Keratinocyte (primary cell): ENCODE data around the gene GRM1. TPM values are rescaled to one million over a fixed set of nuclear protein-coding genes. Genes with fewer than 3 reads are reported as not detected.

Experiments used
- DNase-seq: peaks from one replicate; pipeline ENCODE4 v3.0.0-alpha.2; 2011; ENCODE audit warnings: low read depth, missing footprints, low spot score
- FAIRE-seq: peaks from 2 replicates; lab custom pipeline; 2011; peaks lifted over from hg19 to GRCh38; lab: Jason Lieb, UNC
- H2AFZ ChIP-seq: 2 replicates; pipeline ENCODE4 v1.6.0; 2012; ENCODE audit warnings: low read length, control low read depth, inconsistent platforms; ENCODE audit not compliant: control insufficient read depth
- H3K27ac ChIP-seq: 2 replicates; pipeline ENCODE4 v1.5.1; 2011; ENCODE audit warnings: low read length; ENCODE audit not compliant: control insufficient read depth, insufficient read depth
- H3K27me3 ChIP-seq: 3 replicates; pipeline ENCODE4 v1.6.0; 2011; ENCODE audit warnings: low read length; ENCODE audit not compliant: control insufficient read depth, insufficient read depth; ENCODE audit errors: extremely low read depth
- H3K36me3 ChIP-seq, 2 experiments: 2 replicates in 1 of 2; 3 replicates in 1 of 2; pipeline ENCODE4 v1.5.1; 2011; ENCODE audit warnings: low read length in 2 of 2, mild to moderate bottlenecking in 1 of 2; ENCODE audit not compliant: control insufficient read depth in 2 of 2, insufficient read depth in 2 of 2; ENCODE audit errors: extremely low read depth in 1 of 2
- H3K4me1 ChIP-seq: 3 replicates; pipeline ENCODE4 v1.5.1; 2011; ENCODE audit warnings: low read length; ENCODE audit not compliant: control insufficient read depth, insufficient read depth; ENCODE audit errors: extremely low read depth
- H3K4me2 ChIP-seq: 3 replicates; pipeline ENCODE4 v1.6.0; 2011; ENCODE audit warnings: low read depth, low read length; ENCODE audit not compliant: control insufficient read depth, insufficient read depth; ENCODE audit errors: extremely low read depth
- H3K4me3 ChIP-seq, 3 experiments: fragments of 200-600 bp in 1 of 3; sonication (generic) in 1 of 3; 2 replicates in 2 of 3; 3 replicates in 1 of 3; pipeline ENCODE4 v1.5.1; 2011 to 2016; ENCODE audit warnings: low read length in 3 of 3, mild to moderate bottlenecking in 3 of 3, control low read depth in 2 of 3, inconsistent platforms in 1 of 3, low read depth in 1 of 3, mixed read lengths in 1 of 3, mixed run types in 1 of 3, moderate library complexity in 1 of 3; ENCODE audit not compliant: control insufficient read depth in 2 of 3, insufficient read depth in 2 of 3; ENCODE audit errors: extremely low read depth in 1 of 3
- H3K79me2 ChIP-seq: 2 replicates; pipeline ENCODE4 v1.6.0; 2012; ENCODE audit warnings: low read length; ENCODE audit not compliant: control insufficient read depth, insufficient read depth
- H3K9ac ChIP-seq: 3 replicates; pipeline ENCODE4 v1.6.0; 2011; ENCODE audit warnings: low read length; ENCODE audit not compliant: control insufficient read depth, insufficient read depth; ENCODE audit errors: extremely low read depth
- H3K9me1 ChIP-seq: 3 replicates; pipeline ENCODE4 v1.6.0; 2011; ENCODE audit warnings: low read length; ENCODE audit not compliant: control insufficient read depth, insufficient read depth; ENCODE audit errors: extremely low read depth
- H3K9me3 ChIP-seq: 2 replicates; pipeline ENCODE4 v1.5.1; 2012; ENCODE audit warnings: low read depth, low read length; ENCODE audit not compliant: control insufficient read depth
- H4K20me1 ChIP-seq: 3 replicates; pipeline ENCODE4 v1.6.0; 2011; ENCODE audit warnings: low read length; ENCODE audit not compliant: control insufficient read depth, insufficient read depth; ENCODE audit errors: extremely low read depth
- CTCF ChIP-seq, 3 experiments: IDR thresholded peaks in 1 of 3; conservative IDR thresholded peaks in 1 of 3; optimal IDR thresholded peaks in 1 of 3; 2 replicates in 2 of 3; 3 replicates in 1 of 3; pipeline versions ENCODE3 to v1.5.1; 2011; ENCODE audit warnings: low read length in 3 of 3, mild to moderate bottlenecking in 3 of 3, moderate library complexity in 2 of 3, control low read depth in 1 of 3, inconsistent platforms in 1 of 3; ENCODE audit not compliant: insufficient read depth in 2 of 3; ENCODE audit errors: extremely low read depth in 1 of 3
- EZH2 ChIP-seq: IDR thresholded peaks from one replicate; pipeline ENCODE4 v1.6.1; 2012; ENCODE audit warnings: inconsistent platforms, mild to moderate bottlenecking, low read length, moderate library complexity
- dilution Hi-C: fragments of 300-500 bp; cut with MboI; formaldehyde crosslinking; loops from one replicate; pipeline ENCODE4 v1.7.0; 2020; ENCODE audit warnings: low sequenced_read_pairs; ENCODE audit not compliant: extremely low pct_ligation_motif_present
- polyA plus RNA-seq, 5 experiments: library from polyadenylated mRNA; depleted of rRNA in 3 of 5; stranded (reverse) in 3 of 5; stranded (forward) in 1 of 5; unstranded in 1 of 5; fragments of >200 nt; gene quantifications; 1 replicate in 1 of 5; 2 replicates in 3 of 5; 3 replicates in 1 of 5; pipeline versions ENCODE4 v1.2.1 to v1.2.3, GENCODE V29; 2011 to 2012; ENCODE audit warnings: missing spikeins in 2 of 5, low read depth in 1 of 5, low replicate concordance in 1 of 5

The GRM1 gene
- polyA plus RNA-seq, 1 donor (not counting 4 experiments of a cell fraction or from before 2014, with no cell fraction given): not detected

GRCh38 chr6:146026873-146027272 is 2.0 kb upstream of the GRM1 start:
- no peak overlapping the region for H3K4me3 ChIP-seq
- H3K9me3 ChIP-seq: no peaks in the 10 kb centered on the region
- TF ChIP-seq EZH2 (no peak), CTCF (optimal IDR thresholded peaks at IDR 0.05 in 1 of 3, IDR thresholded peaks at IDR 0.05 in 1 of 3, conservative IDR thresholded peaks at IDR 0.05 in 1 of 3; ENCODE audit: extremely low read depth in 1 of 3, insufficient read depth in 2 of 3, low read length in 3 of 3) (no peak)
- FAIRE-seq (no peak), DNase-seq (no peak)
- H3K9ac ChIP-seq: no peak overlapping the region
- dilution Hi-C loops: no loop called here
- H3K9me1 ChIP-seq: no peaks in the 10 kb centered on the region
- no peaks in the 10 kb centered on the region for H3K4me1 ChIP-seq
- no peak overlapping the region for H3K27ac ChIP-seq
- no peaks in the 10 kb centered on the region for H4K20me1 ChIP-seq
- H2AFZ ChIP-seq: no peak overlapping the region
- H3K27me3 ChIP-seq: peaks cover 30% of the 10 kb centered on the region
- H3K79me2 ChIP-seq: no peaks in the 10 kb centered on the region
- no peaks in the 10 kb centered on the region for H3K36me3 ChIP-seq
- no peak overlapping the region for H3K4me2 ChIP-seq

GRCh38 chr6:146027586-146028251 is 1.1 kb upstream of the GRM1 start:
- DNase-seq: no peak
- peaks cover 30% of the 10 kb centered on the region for H3K27me3 ChIP-seq

More at GRCh38 chr6:146027586-146028251, 1.1 kb upstream of the GRM1 start:
- no peak overlapping the region for H3K4me3 ChIP-seq
- H3K9ac ChIP-seq: no peak overlapping the region
- no peaks in the 10 kb centered on the region for H3K4me1 ChIP-seq
- H3K4me2 ChIP-seq: no peak overlapping the region
- no peak overlapping the region for H3K27ac ChIP-seq
- H3K36me3 ChIP-seq: no peaks in the 10 kb centered on the region
- no peak for TF ChIP-seq EZH2
- no peak for TF ChIP-seq CTCF (optimal IDR thresholded peaks at IDR 0.05 in 1 of 3, IDR thresholded peaks at IDR 0.05 in 1 of 3, conservative IDR thresholded peaks at IDR 0.05 in 1 of 3; ENCODE audit: extremely low read depth in 1 of 3, insufficient read depth in 2 of 3, low read length in 3 of 3)
- no peaks in the 10 kb centered on the region for H3K9me3 ChIP-seq
- H3K9me1 ChIP-seq: no peaks in the 10 kb centered on the region
- H3K79me2 ChIP-seq: no peaks in the 10 kb centered on the region
- no peaks in the 10 kb centered on the region for H4K20me1 ChIP-seq
- no peak overlapping the region for H2AFZ ChIP-seq
- no peak for FAIRE-seq
- dilution Hi-C loops: no loop called here
